NT2/D1 (cell line): ENCODE results near the gene MAGEA4.

Source experiments
- SUZ12 ChIP-seq: IDR thresholded peaks from 2 replicates; pipeline ENCODE4 v1.6.1; 2011; ENCODE audit not compliant: insufficient read length, insufficient read depth; ENCODE audit errors: extremely low read depth
- YY1 ChIP-seq: IDR thresholded peaks from 2 replicates; pipeline ENCODE4 v1.6.1; 2011; ENCODE audit not compliant: insufficient read length, insufficient read depth
- ZNF274 ChIP-seq: IDR thresholded peaks from 2 replicates; pipeline ENCODE4 v1.6.1; 2011; ENCODE audit warnings: mild to moderate bottlenecking, low read depth, low read length

DNA sequence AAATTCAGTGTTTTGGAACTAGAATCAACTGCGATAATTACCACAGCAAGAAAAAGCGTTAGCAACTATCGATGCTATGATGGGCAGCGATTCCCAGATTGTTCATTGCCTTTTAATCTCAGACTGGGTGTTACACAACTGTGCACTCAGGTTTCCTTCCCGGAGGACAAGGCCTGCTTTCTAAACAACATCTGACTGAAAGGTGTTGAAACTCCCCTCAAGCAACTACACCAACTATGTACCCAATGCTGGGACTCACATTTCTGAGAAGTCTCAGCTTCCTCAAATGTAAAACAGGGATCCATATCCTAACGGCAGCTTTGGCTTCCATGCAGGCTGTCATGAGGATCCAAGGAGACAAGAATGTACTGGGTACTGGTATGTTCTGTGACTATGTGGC is 53.5 kb downstream of the MAGEA4 start:
- no peak for TF ChIP-seq SUZ12
- no peak for TF ChIP-seq ZNF274
- no peak for TF ChIP-seq YY1
